H1 (cell line): ENCODE measurements around the gene SLC7A14. TPM values are rescaled to one million over a fixed set of nuclear protein-coding genes. Genes with fewer than 3 reads are reported as not detected.

Experiments
- JUND ChIP-seq: IDR thresholded peaks from 2 replicates; pipeline ENCODE4 v1.6.1; 2011; ENCODE audit warnings: mild to moderate bottlenecking, improper control_type of control experiment, low read length
- RFX5 ChIP-seq: IDR thresholded peaks from 2 replicates; pipeline ENCODE4 v1.6.1; 2011; ENCODE audit warnings: low read depth, low read length, improper control_type of control experiment, borderline replicate concordance
- RNF2 ChIP-seq: fragments of 200-900, 300-1000 bp; sonication (generic); IDR thresholded peaks from 2 replicates; pipeline ENCODE4 v1.7.1; 2016; ENCODE audit warnings: borderline replicate concordance, low read depth, mild to moderate bottlenecking, antibody characterized with exemption, low read length; ENCODE audit not compliant: poor library complexity, severe bottlenecking; ENCODE audit errors: missing control alignments
- SP1 ChIP-seq: IDR thresholded peaks from 2 replicates; pipeline ENCODE4 v1.6.1; 2011; ENCODE audit warnings: low read depth, low read length
- SRF ChIP-seq: IDR thresholded peaks from 2 replicates; pipeline ENCODE4 v1.6.1; 2011; ENCODE audit warnings: mild to moderate bottlenecking, low read depth, low read length, moderate library complexity
- polyA plus RNA-seq, 7 experiments: library from polyadenylated mRNA; depleted of rRNA in 3 of 7; stranded (reverse) in 5 of 7; unstranded in 2 of 7; fragments of >200 nt in 5 of 7; fragments of 200-250 nt in 2 of 7; gene quantifications; 1 replicate in 5 of 7; 2 replicates in 1 of 7; 4 replicates in 1 of 7; pipeline versions ENCODE4 v1.2.1 to v1.2.3, GENCODE V29; 2011 to 2013; ENCODE audit warnings: missing spikeins in 2 of 7, mixed read lengths in 2 of 7
- total RNA-seq: library from RNA; stranded (reverse); fragmentation: NEBNext Ultra II Directional; extraction: Animal tissue kit (Norgen Biotek cat#: 25700); gene quantifications from 2 replicates; pipeline ENCODE4 v1.2.1, GENCODE V29; 2021
- TF ChIP-seq, protein P1 (sequence below): IDR thresholded peaks from 2 replicates; pipeline ENCODE4 v1.6.1; 2012; ENCODE audit warnings: low read length, inconsistent platforms

Gene SLC7A14
- total and polyA plus RNA-seq, 2 of the 8 experiments (the other 6 are each of a cell fraction or from before 2014, with no cell fraction given): 0.21 to 0.95 TPM

DNA sequence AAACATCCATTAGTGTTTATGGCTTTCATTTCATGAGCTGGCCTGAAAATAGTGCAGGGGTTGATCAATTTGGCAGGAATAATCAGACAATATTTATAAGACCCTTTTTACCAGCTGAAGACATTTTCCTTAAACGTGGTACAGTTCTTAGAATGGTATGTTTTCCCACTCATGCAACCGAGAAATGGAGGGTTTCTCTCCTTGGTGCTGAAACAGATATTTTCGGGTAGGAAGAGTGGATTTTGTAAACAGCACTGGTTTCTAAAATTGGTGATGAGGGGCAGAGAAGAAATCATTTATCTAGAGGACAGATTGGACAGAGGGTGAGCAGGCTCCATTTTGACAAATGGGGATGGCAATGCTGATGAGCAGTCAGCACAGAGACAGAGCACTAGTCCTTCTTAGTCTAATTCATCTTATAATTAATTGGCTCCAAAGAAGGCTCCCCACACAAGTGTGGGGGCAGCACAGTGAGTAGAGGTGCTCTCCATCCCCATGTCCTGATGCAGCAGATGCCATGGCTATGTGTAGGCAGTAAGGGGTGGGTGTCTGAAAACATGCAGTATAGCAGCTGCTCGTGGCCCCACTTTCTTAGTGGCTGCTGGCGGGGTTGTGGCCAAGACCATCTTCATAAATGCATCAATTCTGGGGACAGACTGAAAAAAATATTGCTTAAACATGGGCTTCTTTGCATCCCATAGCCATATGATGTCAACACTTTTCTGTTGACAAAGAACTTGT lies 18.1 kb upstream of the SLC7A14 start (continued):
- TF ChIP-seq SRF (no peak), SP1 (no peak), RNF2 (no peak), JUND (no peak), RFX5 (no peak)
- TF ChIP-seq, protein P1, sequence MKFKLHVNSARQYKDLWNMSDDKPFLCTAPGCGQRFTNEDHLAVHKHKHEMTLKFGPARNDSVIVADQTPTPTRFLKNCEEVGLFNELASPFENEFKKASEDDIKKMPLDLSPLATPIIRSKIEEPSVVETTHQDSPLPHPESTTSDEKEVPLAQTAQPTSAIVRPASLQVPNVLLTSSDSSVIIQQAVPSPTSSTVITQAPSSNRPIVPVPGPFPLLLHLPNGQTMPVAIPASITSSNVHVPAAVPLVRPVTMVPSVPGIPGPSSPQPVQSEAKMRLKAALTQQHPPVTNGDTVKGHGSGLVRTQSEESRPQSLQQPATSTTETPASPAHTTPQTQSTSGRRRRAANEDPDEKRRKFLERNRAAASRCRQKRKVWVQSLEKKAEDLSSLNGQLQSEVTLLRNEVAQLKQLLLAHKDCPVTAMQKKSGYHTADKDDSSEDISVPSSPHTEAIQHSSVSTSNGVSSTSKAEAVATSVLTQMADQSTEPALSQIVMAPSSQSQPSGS: no peak
